HG02571 (cell line): ENCODE results near the gene FSTL4.

ENCODE experiments used
- ATAC-seq: cut with Tn5 transposase; IDR thresholded peaks from one replicate; pipeline ENCODE4 v1.9.1; 2021; ENCODE audit warnings: mild to moderate bottlenecking, moderate library complexity; ENCODE audit not compliant: unreplicated experiment

The FSTL4 gene

DNA sequence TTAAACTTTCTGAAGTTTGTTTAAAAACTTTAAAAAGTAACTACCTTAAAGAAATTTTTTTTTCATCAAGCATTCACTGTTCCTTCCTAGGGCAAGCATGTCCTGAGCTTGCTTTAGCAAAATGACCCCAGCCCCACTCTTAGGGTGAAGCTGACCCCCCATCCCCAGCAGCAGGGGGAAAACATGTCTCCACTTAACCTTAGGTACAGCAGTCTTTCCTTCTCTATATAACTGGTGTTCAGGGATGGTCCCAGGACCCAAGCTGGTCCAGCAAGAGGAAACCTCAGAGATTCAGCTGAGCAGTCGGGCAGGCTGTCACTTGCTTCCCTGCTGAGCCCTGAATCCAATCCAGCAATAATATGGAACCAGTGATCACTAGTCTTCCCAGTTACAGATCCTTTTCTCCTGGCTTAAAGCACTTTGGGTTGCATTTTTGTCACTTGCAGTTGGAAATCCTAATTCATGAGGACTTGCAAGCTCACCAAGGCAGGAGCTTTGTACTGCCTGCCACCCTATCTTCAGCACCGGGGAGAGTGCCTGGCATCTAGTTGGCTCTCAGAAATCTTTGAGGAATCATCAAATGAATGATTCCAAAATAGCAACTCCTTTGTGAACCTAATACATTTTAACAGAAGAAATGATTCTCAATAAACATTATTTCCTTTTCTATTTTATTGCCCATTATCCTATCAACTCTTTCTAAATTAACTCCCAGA, 91.2 kb downstream of the FSTL4 start:
- no peak for ATAC-seq

- no peak for ATAC-seq
Measured at GRCh38 chr5:133520062-133520461, 92.3 kb downstream of the FSTL4 start.

- ATAC-seq, result no peak
Measured at GRCh38 chr5:133519191-133519590, 93.2 kb downstream of the FSTL4 start.

GRCh38 chr5:133514456-133514855, 97.9 kb downstream of the FSTL4 start:
- no peak for ATAC-seq

- ATAC-seq, result no peak
Measured at GRCh38 chr5:133512896-133513295, 99.4 kb downstream of the FSTL4 start.

DNA sequence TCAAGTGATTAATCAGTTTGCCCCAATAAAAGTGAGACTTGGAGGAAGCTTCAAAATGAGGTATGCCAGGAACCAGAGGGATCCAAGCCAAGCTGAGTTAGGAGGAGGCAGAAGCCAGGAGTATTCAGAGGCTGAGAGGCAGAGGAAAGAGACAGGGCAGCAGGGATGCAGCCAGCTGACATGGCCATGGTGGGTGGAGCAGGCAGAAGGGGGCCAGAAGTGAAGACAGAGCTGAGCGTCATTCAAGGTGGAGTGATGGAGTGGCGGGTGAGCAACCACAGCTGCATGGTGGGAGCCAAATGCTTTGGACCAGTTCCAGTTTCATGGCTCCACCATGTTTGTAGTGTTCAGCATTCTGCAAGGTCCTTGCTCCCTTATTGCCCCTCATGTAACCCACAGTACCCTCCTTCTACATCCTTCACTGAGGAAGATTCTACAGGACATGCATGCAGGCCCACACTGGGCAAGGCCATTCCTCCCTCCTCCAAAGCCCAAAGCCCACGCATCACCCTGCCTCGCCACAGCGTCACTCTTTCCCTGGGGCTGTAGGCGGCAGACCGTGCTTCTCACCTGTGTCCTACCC, 100.6 kb downstream of the FSTL4 start:
- no peak for ATAC-seq

GRCh38 chr5:133510634-133511262, 101.6 kb downstream of the FSTL4 start:
- no peak for ATAC-seq

- no peak for ATAC-seq
Measured at GRCh38 chr5:133509742-133510079, 102.6 kb downstream of the FSTL4 start.

DNA sequence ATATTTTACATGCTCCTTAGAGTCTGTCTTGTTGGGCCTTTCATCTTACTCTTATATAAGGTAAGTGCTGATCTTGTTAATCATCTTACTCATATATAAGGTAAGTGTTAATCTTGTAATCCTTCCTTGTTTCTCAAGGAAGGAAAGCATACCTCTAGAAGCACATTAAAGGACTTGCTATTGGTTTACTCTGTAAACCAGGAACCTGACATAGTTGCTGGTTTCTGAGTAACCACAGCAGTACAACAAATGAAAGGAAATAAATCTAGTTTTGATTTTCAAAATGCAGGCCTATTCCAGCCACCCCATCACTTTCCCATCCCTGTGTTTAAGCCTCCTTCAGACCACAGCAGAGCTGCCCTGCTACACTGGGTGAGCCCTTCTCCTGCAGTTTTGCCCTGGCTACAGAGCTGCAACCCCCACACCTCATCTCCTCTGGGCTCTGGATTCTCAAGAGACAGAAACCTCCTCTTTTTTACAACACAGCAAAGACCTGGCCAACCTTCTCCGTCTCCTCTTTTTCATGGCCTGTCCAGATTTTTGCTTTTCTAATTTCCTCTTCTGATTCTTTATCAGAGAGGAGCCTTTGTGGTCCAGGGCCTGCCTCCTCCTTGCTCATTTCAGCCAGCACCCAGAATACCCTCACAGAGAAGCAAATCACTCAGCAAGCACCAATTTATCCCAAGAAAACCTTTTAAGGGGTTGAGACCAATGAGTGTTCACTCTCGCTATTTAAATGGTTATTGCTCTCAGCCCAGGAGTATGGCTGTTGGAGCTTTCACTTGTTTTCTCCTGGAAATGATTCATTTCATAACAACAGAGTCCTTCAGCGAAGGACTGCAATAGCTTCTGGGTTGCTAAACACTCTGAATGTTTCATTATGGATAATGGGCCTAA, 103.2 kb downstream of the FSTL4 start:
- no peak for ATAC-seq

GRCh38 chr5:133508331-133508730, 104.0 kb downstream of the FSTL4 start:
- ATAC-seq, result no peak

GRCh38 chr5:133506181-133506580, 106.2 kb downstream of the FSTL4 start:
- no peak for ATAC-seq

DNA sequence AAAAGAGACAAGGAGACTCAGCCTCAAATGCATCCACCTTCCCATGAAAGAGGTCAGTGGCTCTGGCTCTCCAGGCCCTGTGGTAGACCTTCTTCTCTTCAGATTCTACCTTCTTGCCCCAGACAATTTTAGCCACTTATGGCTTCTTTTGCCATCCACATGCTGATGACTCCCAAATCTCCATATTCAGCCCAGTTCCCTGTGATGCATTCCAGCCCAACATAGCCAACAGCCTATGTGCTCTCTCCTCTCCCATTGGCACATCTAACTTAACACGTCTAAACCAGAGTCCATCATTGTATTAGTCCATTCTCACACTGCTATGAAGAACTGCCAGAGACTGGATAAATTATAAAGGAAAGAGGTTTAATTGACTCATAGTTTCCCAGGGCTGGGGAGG, 108.8 kb downstream of the FSTL4 start:
- no peak for ATAC-seq

GRCh38 chr5:133499895-133500294, 112.4 kb downstream of the FSTL4 start:
- ATAC-seq, result no peak

DNA sequence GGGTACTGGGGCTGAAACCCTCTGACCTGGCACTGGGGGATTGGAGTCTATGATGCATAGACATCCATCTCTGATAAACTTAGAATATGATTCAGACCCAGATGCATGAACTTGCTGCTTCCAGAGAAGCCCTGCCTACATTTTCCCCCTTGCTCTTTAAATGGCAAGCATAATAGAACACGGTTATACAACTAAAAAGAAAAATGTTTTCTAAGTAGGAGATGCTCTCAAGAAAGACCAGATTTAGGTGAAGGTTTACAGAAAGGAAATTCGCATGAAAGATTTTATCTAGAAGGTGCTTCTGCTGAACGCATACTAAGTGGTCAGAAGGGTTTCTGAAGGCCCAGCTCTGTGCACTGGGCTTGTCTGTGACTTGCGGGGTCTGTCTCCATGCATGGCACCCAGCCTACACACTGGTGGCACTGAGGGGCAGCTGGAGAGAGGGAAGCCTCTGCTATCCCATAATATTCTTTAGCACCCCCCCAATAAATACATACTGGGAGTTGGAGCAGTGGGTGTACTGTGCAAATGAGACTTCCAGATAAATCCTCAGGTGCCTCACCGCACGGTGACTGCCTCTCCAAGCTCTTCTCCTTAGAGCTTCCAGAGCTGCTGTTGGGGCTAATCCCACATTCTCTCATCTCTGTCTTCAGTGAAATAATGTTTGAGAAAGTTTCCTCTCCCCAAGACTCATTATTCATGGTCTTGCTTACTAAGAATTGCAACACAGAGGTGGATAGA, 114.6 kb downstream of the FSTL4 start:
- ATAC-seq, result no peak

- no peak for ATAC-seq
Measured at GRCh38 chr5:133496631-133497030, 115.7 kb downstream of the FSTL4 start.

GRCh38 chr5:133494923-133495246, 117.5 kb downstream of the FSTL4 start:
- no peak for ATAC-seq

- no peak for ATAC-seq
Measured at GRCh38 chr5:133494232-133494922, 118.0 kb downstream of the FSTL4 start.

- no peak for ATAC-seq
Measured at GRCh38 chr5:133489632-133490031, 122.7 kb downstream of the FSTL4 start.

- no peak for ATAC-seq
Measured at GRCh38 chr5:133487093-133487492, 125.2 kb downstream of the FSTL4 start.

DNA sequence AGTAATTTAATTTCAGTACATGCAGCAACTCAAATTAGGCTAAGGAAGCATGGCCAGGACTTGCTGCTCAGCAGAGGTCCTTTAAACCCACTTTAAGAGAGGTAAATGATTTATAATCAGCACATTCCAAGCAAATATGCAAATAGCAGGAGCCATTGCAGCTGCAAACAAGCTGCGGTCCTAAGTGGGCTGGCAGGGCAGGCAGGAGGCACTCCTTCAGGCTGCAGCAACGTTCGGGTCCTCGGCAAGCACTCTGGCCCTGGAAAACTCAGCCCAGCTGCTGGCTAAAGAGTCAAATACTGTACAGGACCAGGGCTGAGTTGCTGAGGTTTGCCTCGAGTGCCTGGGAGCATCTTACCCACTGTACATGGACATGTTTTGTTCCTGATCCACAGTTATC, 126.9 kb downstream of the FSTL4 start:
- no peak for ATAC-seq
